PC-9 (cell line): Measurements from ENCODE around the gene NAT16. TPM values are rescaled to one million over a fixed set of nuclear protein-coding genes. Genes with fewer than 3 reads are reported as not detected.
"Not testable (repeated sequence)": the region's sequence is repeated elsewhere in the genome, so short reads cannot be mapped to it uniquely, and the experiment has no call there.

Experiments used
- BruUV-seq: library from RNA; stranded (reverse); fragments of 400-500 nt; replicated peaks from 2 replicates; lab custom pipeline; 2021; lab: Mats Ljungman, UMichigan
- CTCF ChIA-PET: fragments of 300-600 bp; sonication (Branson Sonifier 250); formaldehyde crosslinking; loops from one replicate; lab custom pipeline; 2022; ENCODE audit warnings: antibody characterized with exemption; lab: Charles Lee
- POLR2A ChIA-PET: fragments of 300-600 bp; sonication (Branson Sonifier 250); formaldehyde crosslinking; loops from one replicate; lab custom pipeline; 2022; ENCODE audit warnings: antibody characterized with exemption; ENCODE audit not compliant: unreplicated experiment; lab: Charles Lee
- DNase-seq, 2 experiments: peaks; one replicate each; pipeline versions ENCODE4 v3.0.0 to v3.0.0-alpha.2; 2015 to 2022; ENCODE audit warnings: mixed read lengths in 1 of 2
- H2AFZ ChIP-seq: fragments of 200-600 bp; sonication (generic); 2 replicates; pipeline ENCODE4 v1.8.1; 2017; ENCODE audit warnings: antibody characterized with exemption
- H3F3A ChIP-seq: fragments of 200-600 bp; sonication (generic); 2 replicates; pipeline ENCODE4 v1.8.1; 2017; ENCODE audit warnings: antibody characterized with exemption, mild to moderate bottlenecking, low read depth; ENCODE audit not compliant: insufficient read depth
- H3K27ac ChIP-seq: fragments of 200-600 bp; sonication (generic); 2 replicates; pipeline ENCODE4 v1.6.1; 2016; ENCODE audit warnings: mixed run types
- H3K27me3 ChIP-seq: fragments of 200-600 bp; sonication (generic); 2 replicates; pipeline ENCODE4 v1.6.1; 2016; ENCODE audit warnings: low read depth, mixed run types; ENCODE audit not compliant: insufficient read depth
- H3K36me3 ChIP-seq: fragments of 200-600 bp; sonication (generic); 2 replicates; pipeline ENCODE4 v1.6.1; 2016; ENCODE audit warnings: low read depth, mixed run types
- H3K4me1 ChIP-seq: fragments of 200-600 bp; sonication (generic); replicated peaks from 2 replicates; pipeline ENCODE4 v1.6.1; 2016; ENCODE audit warnings: mixed run types; ENCODE audit not compliant: insufficient read depth
- H3K4me2 ChIP-seq: fragments of 200-600 bp; sonication (generic); 2 replicates; pipeline ENCODE4 v1.6.1; 2017; ENCODE audit warnings: mixed run types
- H3K4me3 ChIP-seq: fragments of 200-600 bp; sonication (generic); 2 replicates; pipeline ENCODE4 v1.6.1; 2016; ENCODE audit warnings: mixed run types
- H3K79me2 ChIP-seq: fragments of 200-600 bp; sonication (generic); 2 replicates; pipeline ENCODE4 v1.6.1; 2017; ENCODE audit warnings: low read depth, mixed run types
- H3K9me2 ChIP-seq: fragments of 200-600 bp; sonication (generic); 2 replicates; pipeline ENCODE4 v1.8.1; 2017; ENCODE audit warnings: mild to moderate bottlenecking; ENCODE audit not compliant: insufficient read depth
- H3K9me3 ChIP-seq: fragments of 200-600 bp; sonication (generic); 2 replicates; pipeline ENCODE4 v1.8.1; 2016; ENCODE audit warnings: low read depth; ENCODE audit not compliant: insufficient read depth
- H4K20me1 ChIP-seq: fragments of 200-600 bp; sonication (generic); 2 replicates; pipeline ENCODE4 v1.8.1; 2017; ENCODE audit not compliant: insufficient read depth
- CTCF ChIP-seq: fragments of 200-600 bp; sonication (generic); conservative IDR thresholded peaks from 2 replicates; pipeline ENCODE4 v1.6.1; 2017; ENCODE audit warnings: mixed run types, antibody characterized with exemption, mild to moderate bottlenecking, moderate library complexity
- EZH2 ChIP-seq: fragments of 200-600 bp; sonication (generic); IDR thresholded peaks from 2 replicates; pipeline ENCODE4 v1.8.0; 2017; ENCODE audit warnings: antibody characterized with exemption, low read depth
- intact Hi-C: fragments of 100-400 bp; cut with micrococcal nuclease; formaldehyde crosslinking; loops from one replicate; pipeline ENCODE4 v1.10.0; 2022; ENCODE audit not compliant: unreplicated experiment
- total RNA-seq: library from RNA; stranded (reverse); gene quantifications from 2 replicates; pipeline ENCODE4 v1.2.3, GENCODE V29; 2021

Gene NAT16
- total RNA-seq, 1 experiment from 2014 or later: not detected

GRCh38 chr7:101200504-101200861 is 20.4 kb upstream of the NAT16 start:
- no peak for TF ChIP-seq EZH2
- TF ChIP-seq CTCF: no peak
- ChIA-PET POLR2A (no interaction called here), CTCF (no interaction called here)
- Histone ChIP-seq H3K36me3 (no peaks in the 10 kb centered on the region), H3K4me1 (no peaks in the 10 kb centered on the region), H3K9me2 (no peaks in the 10 kb centered on the region), H3K79me2 (no peaks in the 10 kb centered on the region), H3K27ac (no peak overlapping the region), H3K4me2 (no peak overlapping the region), H3K27me3 (no peaks in the 10 kb centered on the region), H3K9me3 (no peaks in the 10 kb centered on the region), H4K20me1 (no peaks in the 10 kb centered on the region), H2AFZ (no peak overlapping the region), H3K4me3 (no peak overlapping the region), H3F3A (no peaks in the 10 kb centered on the region)
- no TSS peak for BruUV-seq
- intact Hi-C loops: no loop called here
- no peak for DNase-seq

- H4K20me1 ChIP-seq, H3K79me2 ChIP-seq, H3F3A ChIP-seq, H3K4me3 ChIP-seq, H3K36me3 ChIP-seq, intact Hi-C loops, H3K4me2 ChIP-seq, H3K27ac ChIP-seq, H3K4me1 ChIP-seq, H3K27me3 ChIP-seq, POLR2A ChIA-PET, H3K9me2 ChIP-seq, DNase-seq, H2AFZ ChIP-seq, H3K9me3 ChIP-seq, BruUV-seq: not testable (repeated sequence)
- CTCF ChIA-PET: interaction anchor here (0.7 kb wide), 1 partner anchor 671 kb away, joined by 5 read pairs; no protein-coding TSS in a partner anchor
These were observed 19.4 kb upstream of the NAT16 start for GRCh38 chr7:101199522-101199921.

GRCh38 chr7:101198476-101198875 is 18.4 kb upstream of the NAT16 start:
- Histone ChIP-seq H3K79me2 (no peaks in the 10 kb centered on the region), H3K4me1 (no peaks in the 10 kb centered on the region), H3K27me3 (no peaks in the 10 kb centered on the region), H2AFZ (no peak overlapping the region), H3K4me2 (no peak overlapping the region), H3K9me3 (no peaks in the 10 kb centered on the region), H3K9me2 (no peaks in the 10 kb centered on the region), H4K20me1 (no peaks in the 10 kb centered on the region), H3K36me3 (no peaks in the 10 kb centered on the region), H3K4me3 (no peak overlapping the region), H3F3A (no peaks in the 10 kb centered on the region), H3K27ac (no peak overlapping the region)
- TF ChIP-seq CTCF (no peak), EZH2 (no peak)
- intact Hi-C loops: no loop called here
- DNase-seq: no peak
- no TSS peak for BruUV-seq
- CTCF ChIA-PET: interaction anchor here (0.7 kb wide), 1 partner anchor 36 kb away, joined by 4 read pairs; no protein-coding TSS in a partner anchor
- POLR2A ChIA-PET: no interaction called here

- no peaks in the 10 kb centered on the region for H3F3A ChIP-seq
- intact Hi-C loops: no loop called here
- no peaks in the 10 kb centered on the region for H3K4me1 ChIP-seq
- no TSS peak for BruUV-seq
- no peak for DNase-seq
- H3K9me2 ChIP-seq: no peaks in the 10 kb centered on the region
- H4K20me1 ChIP-seq: no peaks in the 10 kb centered on the region
- no peak overlapping the region for H3K27ac ChIP-seq
- no peaks in the 10 kb centered on the region for H3K9me3 ChIP-seq
- no peak overlapping the region for H3K4me3 ChIP-seq
- no peak overlapping the region for H3K4me2 ChIP-seq
- no peaks in the 10 kb centered on the region for H3K36me3 ChIP-seq
- H3K27me3 ChIP-seq: no peaks in the 10 kb centered on the region
- CTCF ChIA-PET: no interaction called here
- H3K79me2 ChIP-seq: no peaks in the 10 kb centered on the region
- H2AFZ ChIP-seq: no peak overlapping the region
- TF ChIP-seq CTCF: no peak
- no peak for TF ChIP-seq EZH2
- POLR2A ChIA-PET: no interaction called here
These were observed 17.9 kb upstream of the NAT16 start for GRCh38 chr7:101197991-101198390.
